HG02840 (cell line): ENCODE results near the gene CCDC160.

Experiments
- ATAC-seq: cut with Tn5 transposase; IDR thresholded peaks from one replicate; pipeline ENCODE4 v1.9.1; 2021; ENCODE audit warnings: mild to moderate bottlenecking, moderate library complexity, moderate number of reproducible peaks; ENCODE audit not compliant: unreplicated experiment, low FRiP score

Gene CCDC160

GRCh38 chrX:134287346-134287745 lies 50.4 kb downstream of the CCDC160 start:
- no peak for ATAC-seq

DNA sequence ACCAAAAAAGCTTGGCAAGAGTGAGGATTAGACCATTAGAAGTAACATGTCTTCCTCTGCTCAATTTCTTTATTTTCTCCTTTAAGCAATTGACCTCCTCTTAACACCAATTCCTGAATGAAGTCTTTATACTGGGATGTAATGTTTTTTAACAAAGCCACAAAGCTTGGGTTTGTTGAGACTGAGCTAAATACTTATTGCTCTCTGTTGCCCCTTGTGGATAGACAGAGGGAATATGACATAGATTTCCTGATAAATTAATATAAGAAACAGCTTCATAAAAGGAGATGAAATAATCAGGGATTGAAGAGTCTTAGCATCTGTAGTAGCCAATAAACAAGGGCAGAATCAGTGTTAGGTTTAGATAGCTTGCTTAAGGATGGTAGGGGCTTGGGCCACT lies 57.6 kb downstream of the CCDC160 start:
- no peak for ATAC-seq
